Measurements from ENCODE around the gene DSTN. TPM values are rescaled to one million over a fixed set of nuclear protein-coding genes. Genes with fewer than 3 reads are reported as not detected.

The DSTN gene
- total RNA-seq, 1 donor = 348 TPM

DNA sequence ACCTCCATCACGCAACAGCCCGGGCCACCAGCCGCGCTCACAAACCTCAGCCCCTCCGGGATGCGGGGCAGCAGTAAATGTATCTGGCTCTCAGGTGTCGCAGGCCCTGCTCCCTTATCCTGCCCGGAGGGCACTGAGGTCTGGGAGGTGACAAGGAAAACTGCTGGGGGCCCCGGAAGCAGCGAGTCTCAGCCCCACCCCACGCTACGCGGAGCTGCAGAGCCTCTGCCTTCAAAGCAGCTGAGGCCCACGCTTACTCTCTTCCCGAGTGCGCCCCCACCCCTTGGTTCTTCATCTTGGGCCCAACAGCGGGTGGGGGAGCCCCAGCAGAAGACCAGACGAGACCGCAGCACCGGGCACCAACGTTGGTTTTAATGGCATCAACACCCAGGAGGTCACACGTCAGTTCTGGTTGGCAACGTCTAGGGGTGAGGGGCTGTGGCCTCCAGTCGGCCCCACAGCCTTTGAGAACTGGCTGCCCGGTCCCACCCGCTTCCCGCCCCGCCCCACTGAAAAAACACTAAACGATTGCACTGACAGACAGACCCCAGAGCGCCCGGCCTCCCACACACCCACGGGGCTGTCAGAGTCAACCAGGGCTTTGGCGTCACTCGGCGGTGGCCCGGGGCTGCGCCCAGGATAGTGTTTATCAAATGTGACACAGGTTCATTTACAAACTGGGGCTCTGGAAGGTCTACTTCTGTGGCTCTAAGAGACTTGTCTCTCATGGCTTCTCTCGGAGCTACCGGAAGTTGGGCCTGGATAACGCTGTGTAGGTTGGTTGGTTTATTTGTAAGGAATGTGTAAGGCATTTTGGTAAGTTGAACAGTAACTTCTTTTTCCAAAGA, 43.7 kb downstream of the DSTN start:
- no peak for DNase-seq (ENCODE audit: low read depth)
- TF ChIP-seq, protein P1, sequence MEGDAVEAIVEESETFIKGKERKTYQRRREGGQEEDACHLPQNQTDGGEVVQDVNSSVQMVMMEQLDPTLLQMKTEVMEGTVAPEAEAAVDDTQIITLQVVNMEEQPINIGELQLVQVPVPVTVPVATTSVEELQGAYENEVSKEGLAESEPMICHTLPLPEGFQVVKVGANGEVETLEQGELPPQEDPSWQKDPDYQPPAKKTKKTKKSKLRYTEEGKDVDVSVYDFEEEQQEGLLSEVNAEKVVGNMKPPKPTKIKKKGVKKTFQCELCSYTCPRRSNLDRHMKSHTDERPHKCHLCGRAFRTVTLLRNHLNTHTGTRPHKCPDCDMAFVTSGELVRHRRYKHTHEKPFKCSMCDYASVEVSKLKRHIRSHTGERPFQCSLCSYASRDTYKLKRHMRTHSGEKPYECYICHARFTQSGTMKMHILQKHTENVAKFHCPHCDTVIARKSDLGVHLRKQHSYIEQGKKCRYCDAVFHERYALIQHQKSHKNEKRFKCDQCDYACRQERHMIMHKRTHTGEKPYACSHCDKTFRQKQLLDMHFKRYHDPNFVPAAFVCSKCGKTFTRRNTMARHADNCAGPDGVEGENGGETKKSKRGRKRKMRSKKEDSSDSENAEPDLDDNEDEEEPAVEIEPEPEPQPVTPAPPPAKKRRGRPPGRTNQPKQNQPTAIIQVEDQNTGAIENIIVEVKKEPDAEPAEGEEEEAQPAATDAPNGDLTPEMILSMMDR (IDR thresholded peaks at IDR 0.05; ENCODE audit: insufficient read depth, low read length) = no peak

DNA sequence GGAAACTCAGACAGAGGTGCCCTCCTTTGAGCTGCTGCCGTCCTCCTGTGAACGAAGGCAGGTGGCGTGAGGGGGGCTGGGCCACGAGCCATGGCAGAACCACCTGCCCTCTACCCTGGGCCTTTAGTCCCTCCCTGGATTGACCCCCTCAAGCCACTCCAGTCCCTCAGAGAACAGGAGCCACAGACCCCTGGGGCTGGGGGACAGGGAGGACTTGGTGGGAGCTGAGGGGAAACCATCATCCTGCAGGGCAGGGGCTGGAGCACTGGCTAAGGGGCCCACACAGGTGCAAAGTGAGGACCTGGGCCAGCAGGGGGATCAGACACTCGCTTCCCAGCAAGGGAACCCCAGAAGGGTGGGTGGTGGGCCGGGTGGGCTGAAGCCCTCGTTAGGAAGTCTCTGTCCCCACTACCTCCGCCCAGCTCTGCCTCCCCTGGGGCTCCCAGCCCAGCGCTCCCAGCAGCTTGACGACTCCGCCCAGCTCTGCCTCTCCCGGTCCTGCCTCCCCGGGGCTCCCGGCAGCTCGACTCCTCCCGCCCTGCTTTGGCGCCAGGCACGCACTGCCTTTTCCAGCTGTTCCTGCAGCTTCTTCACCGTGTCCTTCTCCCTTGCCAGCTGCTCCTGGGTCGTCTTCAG, 44.4 kb downstream of the DSTN start:
- peak; percentile 47 for DNase-seq (ENCODE audit: low read depth)
- H3K4me3 ChIP-seq (ENCODE audit: low read depth, low read length) = no peak overlapping the region
- TF ChIP-seq, protein P1 (IDR thresholded peaks at IDR 0.05; ENCODE audit: insufficient read depth, low read length) = no peak

More for the DNA sequence above, 43.7 kb downstream of the DSTN start:
- no peak overlapping the region for H3K4me3 ChIP-seq (ENCODE audit: low read depth, low read length)

DNA sequence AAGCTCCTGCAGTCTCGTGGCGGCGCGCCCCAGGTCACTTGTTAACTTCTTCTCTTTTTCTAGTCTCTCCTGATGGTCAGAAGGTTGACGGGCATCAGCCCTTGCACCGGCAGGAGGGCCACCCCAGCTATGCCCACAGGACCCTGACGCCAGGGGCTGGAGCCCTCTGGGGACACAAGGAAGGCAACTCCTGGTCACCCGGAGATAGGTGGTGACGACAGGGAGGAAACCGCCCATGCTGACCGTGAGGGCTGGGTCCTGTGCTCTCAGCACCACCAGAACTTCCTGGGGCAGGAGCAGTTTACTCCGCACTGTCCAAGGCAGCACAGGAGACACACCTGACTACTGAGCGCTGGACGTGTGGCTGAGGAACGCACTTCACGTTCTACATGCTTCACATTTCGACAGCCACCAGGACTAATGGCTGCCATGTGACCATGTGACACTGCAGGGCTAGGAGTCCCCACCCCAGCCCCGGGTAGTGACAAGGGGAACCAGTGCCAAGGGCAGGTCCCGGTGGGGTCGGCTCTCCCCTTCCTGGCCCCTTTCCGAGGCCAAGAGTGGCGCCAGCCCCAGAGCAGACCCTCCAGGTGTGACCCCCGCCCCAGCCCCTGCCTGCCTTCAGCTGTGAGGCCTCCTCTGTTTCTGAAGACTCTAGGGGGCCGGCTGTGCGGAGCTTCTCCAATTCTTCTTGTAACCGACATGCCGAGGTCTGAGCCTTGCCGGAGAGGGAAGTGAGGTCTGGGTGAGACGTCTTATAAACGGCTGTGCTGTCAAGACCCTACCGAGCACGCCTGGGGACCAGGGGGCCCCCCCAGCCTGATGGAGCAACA, 45.2 kb downstream of the DSTN start:
- H3K4me3 ChIP-seq (ENCODE audit: low read depth, low read length) = no peak overlapping the region
- TF ChIP-seq, protein P1 (IDR thresholded peaks at IDR 0.05; ENCODE audit: insufficient read depth, low read length) = no peak
- DNase-seq (ENCODE audit: low read depth) = no peak

DNA sequence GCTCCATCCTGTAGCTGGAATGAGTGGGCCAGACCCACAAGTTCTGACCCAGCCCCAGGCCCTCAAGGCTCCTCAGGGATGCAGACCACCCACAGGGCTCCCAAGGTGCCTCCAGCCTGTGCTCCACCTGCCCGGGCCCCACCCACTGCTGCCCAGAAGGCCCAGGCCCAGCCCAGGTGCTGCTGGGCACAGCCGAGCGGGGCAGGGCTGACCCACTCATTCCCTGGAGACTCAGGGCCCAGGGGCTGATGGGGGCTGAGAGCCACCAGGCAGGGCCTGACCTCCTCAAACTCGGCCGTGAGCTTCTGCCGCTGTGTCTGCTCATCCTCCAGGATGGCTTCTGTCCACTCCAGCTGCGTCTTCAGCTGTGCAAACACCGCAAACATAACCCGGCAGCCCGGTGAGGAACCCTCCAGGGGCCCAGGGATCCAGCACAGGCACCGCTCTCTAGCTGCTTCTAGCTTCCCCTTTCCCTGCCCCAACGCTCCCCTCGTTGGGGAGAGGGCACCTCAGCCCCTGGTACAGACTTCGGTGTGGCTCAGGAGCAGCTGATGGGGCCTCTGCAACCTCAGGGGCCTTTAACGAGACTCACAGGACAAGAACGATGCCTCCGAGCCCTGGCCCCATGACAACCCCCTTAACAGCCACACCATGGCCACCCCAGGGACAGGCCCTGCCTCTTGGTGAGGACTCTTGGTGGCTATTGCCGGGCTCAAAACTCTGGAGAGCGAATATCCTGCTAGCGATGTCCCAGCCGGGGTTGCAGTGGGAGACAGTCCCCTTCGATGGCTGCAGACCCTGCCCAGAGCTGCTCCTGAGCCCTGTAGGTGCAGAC, 46.0 kb downstream of the DSTN start:
- no peak overlapping the region for H3K4me3 ChIP-seq (ENCODE audit: low read depth, low read length)
- no peak for DNase-seq (ENCODE audit: low read depth)
- TF ChIP-seq, protein P1 (IDR thresholded peaks at IDR 0.05; ENCODE audit: insufficient read depth, low read length) = no peak

DNA sequence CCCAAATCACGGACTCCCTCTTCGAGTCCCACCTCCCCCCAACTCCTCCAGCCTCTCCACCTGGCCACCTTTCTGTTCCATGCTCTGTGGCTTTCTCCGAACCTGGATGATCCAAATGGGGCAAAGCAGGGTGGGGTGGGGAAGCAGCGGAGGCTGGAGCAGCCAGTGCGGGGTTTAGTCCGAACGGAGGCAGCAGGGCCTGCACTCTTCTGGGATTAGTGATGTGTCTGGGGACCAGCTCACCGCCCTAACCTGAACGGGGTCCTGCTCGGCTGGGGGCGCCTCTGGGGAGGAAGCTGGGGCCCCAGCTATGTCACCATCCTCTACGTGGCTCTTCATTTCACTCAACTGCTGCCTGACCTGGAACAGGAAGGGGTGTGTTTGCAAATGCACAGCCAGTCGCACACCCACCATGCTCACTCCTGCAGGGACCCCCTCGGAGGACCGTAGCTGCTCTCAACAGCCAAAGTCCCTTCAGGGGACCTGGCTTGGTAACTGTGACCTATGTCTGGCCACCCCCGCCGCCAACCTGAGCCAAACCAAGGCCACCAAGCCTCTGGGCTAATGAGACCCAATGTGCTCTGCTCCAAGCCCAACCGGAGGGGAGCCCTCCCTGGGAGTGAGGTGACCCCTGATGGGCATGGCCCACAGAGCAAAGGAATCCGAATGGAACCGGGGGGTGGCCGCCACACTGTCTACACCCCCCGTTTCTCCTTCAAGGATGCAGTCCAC, 46.8 kb downstream of the DSTN start:
- TF ChIP-seq, protein P1 (IDR thresholded peaks at IDR 0.05; ENCODE audit: insufficient read depth, low read length) = no peak
- H3K4me3 ChIP-seq (ENCODE audit: low read depth, low read length) = no peak overlapping the region
- DNase-seq (ENCODE audit: low read depth) = no peak

All from fibroblast of the aortic adventitia (primary cell).